OCI-LY3 (cell line): ENCODE measurements around the gene GABRB3.

Source experiments
- H2AFZ ChIP-seq: fragments of 200-600, 300-600 bp; shearing (Covaris generic); 2 replicates; pipeline ENCODE4 v1.6.0; 2014; ENCODE audit warnings: antibody characterized with exemption, low read depth, low read length
- H3K27ac ChIP-seq: fragments of 200-600, 300-600 bp; sonication (generic); 2 replicates; pipeline ENCODE4 v1.5.1; 2014; ENCODE audit warnings: mild to moderate bottlenecking, low read length, moderate library complexity, mixed read lengths
- H3K27me3 ChIP-seq: fragments of 200-600, 300-600 bp; sonication (generic); 2 replicates; pipeline ENCODE4 v1.6.1; 2014; ENCODE audit warnings: low read depth, low read length, mixed read lengths
- H3K36me3 ChIP-seq: fragments of 200-600, 300-600 bp; sonication (generic); replicated peaks from 2 replicates; pipeline ENCODE3; 2014; ENCODE audit warnings: low read depth, low read length, mixed read lengths
- H3K4me1 ChIP-seq: fragments of 300-600, 200-600 bp; sonication (generic); 2 replicates; pipeline ENCODE4 v1.6.1; 2014; ENCODE audit warnings: low read length, mixed read lengths
- H3K4me2 ChIP-seq: fragments of 200-600, 300-600 bp; sonication (generic); 2 replicates; pipeline ENCODE4 v1.6.1; 2014; ENCODE audit warnings: low read length, mixed read lengths
- H3K4me3 ChIP-seq: fragments of 300-600, 200-600 bp; sonication (generic); 2 replicates; pipeline ENCODE4 v1.5.1; 2014; ENCODE audit warnings: antibody characterized with exemption, mild to moderate bottlenecking, low read length, moderate library complexity
- H3K79me2 ChIP-seq: fragments of 300-600, 200-600 bp; shearing (Covaris generic); 2 replicates; pipeline ENCODE4 v1.6.1; 2014; ENCODE audit warnings: mild to moderate bottlenecking, low read length, mixed read lengths
- H3K9ac ChIP-seq: fragments of 300-600, 200-600 bp; shearing (Covaris generic); 2 replicates; pipeline ENCODE4 v1.6.0; 2014; ENCODE audit warnings: mild to moderate bottlenecking, low read length, moderate library complexity
- H3K9me3 ChIP-seq: fragments of 200-600, 300-600 bp; shearing (Covaris generic); 2 replicates; pipeline ENCODE4 v1.6.1; 2014; ENCODE audit warnings: low read length, mixed read lengths; ENCODE audit not compliant: insufficient read depth
- H4K20me1 ChIP-seq: fragments of 200-600, 300-600 bp; sonication (generic); 2 replicates; pipeline ENCODE4 v1.6.1; 2016; ENCODE audit warnings: low read length, mixed read lengths; ENCODE audit not compliant: insufficient read depth
- CTCF ChIP-seq: fragments of 200-600, 300-600 bp; sonication (generic); IDR thresholded peaks from 2 replicates; pipeline ENCODE4 v1.5.1; 2014; ENCODE audit warnings: antibody characterized with exemption, low read length, low read depth
- EZH2phosphoT487 ChIP-seq: fragments of 200-600 bp; shearing (Covaris generic); IDR thresholded peaks from 2 replicates; pipeline ENCODE4 v1.6.1; 2018; ENCODE audit warnings: antibody characterized with exemption, mixed run types, low read depth

Gene GABRB3

GRCh38 chr15:26724381-26725150 lies 48.3 kb downstream of the GABRB3 start:
- Histone ChIP-seq H3K4me2 (no peak overlapping the region), H3K9ac (no peak overlapping the region), H3K9me3 (no peaks in the 10 kb centered on the region), H4K20me1 (no peaks in the 10 kb centered on the region), H3K27me3 (no peaks in the 10 kb centered on the region), H3K4me3 (no peak overlapping the region), H2AFZ (no peak overlapping the region), H3K36me3 (no peaks in the 10 kb centered on the region), H3K4me1 (no peaks in the 10 kb centered on the region), H3K27ac (no peak overlapping the region), H3K79me2 (no peaks in the 10 kb centered on the region)
- TF ChIP-seq CTCF (no peak), EZH2phosphoT487 (no peak)

GRCh38 chr15:26722621-26723160 lies 50.2 kb downstream of the GABRB3 start:
- TF ChIP-seq CTCF: no peak
- TF ChIP-seq EZH2phosphoT487: no peak
- Histone ChIP-seq H3K4me1 (no peaks in the 10 kb centered on the region), H3K27me3 (no peaks in the 10 kb centered on the region), H3K36me3 (no peaks in the 10 kb centered on the region), H3K4me3 (no peak overlapping the region), H2AFZ (no peak overlapping the region), H3K9me3 (no peaks in the 10 kb centered on the region), H3K79me2 (no peaks in the 10 kb centered on the region), H3K9ac (no peak overlapping the region), H3K27ac (no peak overlapping the region), H3K4me2 (no peak overlapping the region), H4K20me1 (no peaks in the 10 kb centered on the region)

- Histone ChIP-seq H3K36me3 (no peaks in the 10 kb centered on the region), H3K79me2 (no peaks in the 10 kb centered on the region)
Observed at GRCh38 chr15:26721232-26721967, 51.5 kb downstream of the GABRB3 start.

More at GRCh38 chr15:26721232-26721967, 51.5 kb downstream of the GABRB3 start:
- Histone ChIP-seq H3K27me3 (no peaks in the 10 kb centered on the region), H3K9me3 (no peaks in the 10 kb centered on the region), H3K4me3 (no peak overlapping the region), H3K27ac (no peak overlapping the region), H3K4me1 (no peaks in the 10 kb centered on the region), H3K4me2 (no peak overlapping the region), H2AFZ (no peak overlapping the region), H3K9ac (no peak overlapping the region), H4K20me1 (no peaks in the 10 kb centered on the region)
- TF ChIP-seq CTCF: no peak
- TF ChIP-seq EZH2phosphoT487: no peak
